NT2/D1 (cell line): ENCODE measurements around the gene ANKRD2.

Source experiments
- SUZ12 ChIP-seq: IDR thresholded peaks from 2 replicates; pipeline ENCODE4 v1.6.1; 2011; ENCODE audit not compliant: insufficient read length, insufficient read depth; ENCODE audit errors: extremely low read depth
- ZNF274 ChIP-seq: IDR thresholded peaks from 2 replicates; pipeline ENCODE4 v1.6.1; 2011; ENCODE audit warnings: mild to moderate bottlenecking, low read depth, low read length

- TF ChIP-seq ZNF274, result no peak
- TF ChIP-seq SUZ12, result no peak
Observed at GRCh38 chr10:97631098-97631497, 58.5 kb downstream of the ANKRD2 start.
